Heart right ventricle (tissue), 16 donors: Measurements from ENCODE around the gene VGF. TPM values are rescaled to one million over a fixed set of nuclear protein-coding genes. Genes with fewer than 3 reads are reported as not detected.

Experiments used
- ATAC-seq, 8 donors: fragments of 200-7000 bp; cut with Tn5 transposase; one replicate each; pipeline ENCODE4 v1.9.1; 2020; ENCODE audit warnings: mild to moderate bottlenecking in 8 of 8, moderate library complexity in 8 of 8, moderate number of reproducible peaks in 1 of 8
- DNase-seq, 2 donors: peaks; one replicate each; pipeline ENCODE4 v3.0.0-alpha.2; 2020
- H3K27ac ChIP-seq, 10 donors: fragments of 200-600 bp; sonication (generic) in 2 of 10; one replicate each; pipeline versions ENCODE4 v1.5.0 to v1.8.0; 2020 to 2022; ENCODE audit warnings: mild to moderate bottlenecking in 3 of 10
- H3K27me3 ChIP-seq, 7 donors: fragments of 200-600 bp; one replicate each; pipeline ENCODE4 v1.8.0; 2021 to 2022; ENCODE audit warnings: mild to moderate bottlenecking in 2 of 7
- H3K36me3 ChIP-seq, 9 donors: fragments of 200-600 bp; sonication (generic) in 1 of 9; one replicate each; pipeline versions ENCODE4 v1.5.0 to v1.8.0; 2020 to 2022; ENCODE audit warnings: mild to moderate bottlenecking in 2 of 9
- H3K4me1 ChIP-seq, 9 donors: fragments of 200-600 bp; sonication (generic) in 1 of 9; one replicate each; pipeline versions ENCODE4 v1.5.0 to v1.8.0; 2020 to 2022; ENCODE audit warnings: mild to moderate bottlenecking in 4 of 9
- H3K4me3 ChIP-seq, 10 donors: fragments of 200-600 bp; sonication (generic) in 2 of 10; one replicate each; pipeline versions ENCODE4 v1.5.0 to v1.8.0; 2020 to 2022; ENCODE audit warnings: mild to moderate bottlenecking in 7 of 10, moderate library complexity in 2 of 10
- H3K9me3 ChIP-seq, 11 donors: fragments of 200-600 bp in 10 of 11; sonication (generic) in 2 of 11; one replicate each; pipeline versions ENCODE4 v1.5.0 to v1.8.0; 2013 to 2022; ENCODE audit warnings: mild to moderate bottlenecking in 2 of 11, control low read depth in 1 of 11, moderate library complexity in 1 of 11
- WGBS, 2 donors: extraction: QIAGEN DNeasy Blood & Tissue Kit; methylation state at CpG; one replicate each; pipeline ENCODE4 v1.1.7; 2013; ENCODE audit warnings: inconsistent platforms in 1 of 2; 5-methylcytosine and 5-hydroxymethylcytosine counted together
- intact Hi-C, 10 donors: fragments of 100-400 bp; cut with DNase I; formaldehyde crosslinking; loops; one replicate each; pipeline versions ENCODE4 v1.11.1 to v1.14.2; 2022
- polyA plus RNA-seq, 2 donors: library from polyadenylated mRNA; stranded (reverse); fragments of 200-250 nt; gene quantifications; one replicate each; pipeline ENCODE4 v1.2.3, GENCODE V29; 2013
- total RNA-seq, 10 donors: library from RNA; stranded (reverse); fragmentation: NEBNext Ultra II Directional in 3 of 10; extraction: Animal tissue kit (Norgen Biotek cat#: 25700) in 3 of 10; gene quantifications; one replicate each; pipeline versions ENCODE4 v1.2.1 to v1.2.4, GENCODE V29; 2021 to 2023
- TF ChIP-seq, protein P1 (sequence below), 9 donors: fragments of 200-600 bp; sonication (generic) in 2 of 9; IDR thresholded peaks; one replicate each; pipeline versions ENCODE4 v1.5.0 to v1.8.0; 2021 to 2022; ENCODE audit warnings: antibody characterized with exemption in 9 of 9, mild to moderate bottlenecking in 5 of 9, moderate library complexity in 1 of 9
- donor health status: Arrhythmogenic right ventricular cardiomyopathy.
- donor health status: ischemic (EF 13 %, LVEDD 7.1; RV severe dilation, severe dysfunction).
- donor health status: healthy with polysubstance abuse.
- donor health status: DM: no; HTN: yes; CAD: no.
- donor health status: DM: no; HTN: no; CAD: no.
- donor health status: ischemic (EF 25% LVEDD 6.9; RV normal size, moderate dysfunction).
- donor health status: ischemic (EF 25% LVEDD 5.7; RV mildly dilated, moderate dysfunction).
- donor health status: healthy.
- donor health status: DM: yes; HTN: yes; CAD: no.
- donor health status: Ischemic cardiomyopathy.
- donor health status: ischemic (EF 35%, LVEDD 5.7; RV mildly dilated, moderate dysfunction).
- donor health status: nonischemic (EF 11% LVEDD 7.7; RV severe dilation, severe dysfunction).
- donor health status: DM: yes; HTN: yes; CAD: no.
- donor health status: PGD.
- donor health status: ischemic (EF 29% LVEDD 5.4; RV normal size, mild dysfunction).
- donor health status: nonischemic (EF 23%, LVEDD 6.1; RV moderate dilation, normal function).

The VGF gene
- total and polyA plus RNA-seq, 12 donors = 0.17 TPM; not detected in 11

DNA sequence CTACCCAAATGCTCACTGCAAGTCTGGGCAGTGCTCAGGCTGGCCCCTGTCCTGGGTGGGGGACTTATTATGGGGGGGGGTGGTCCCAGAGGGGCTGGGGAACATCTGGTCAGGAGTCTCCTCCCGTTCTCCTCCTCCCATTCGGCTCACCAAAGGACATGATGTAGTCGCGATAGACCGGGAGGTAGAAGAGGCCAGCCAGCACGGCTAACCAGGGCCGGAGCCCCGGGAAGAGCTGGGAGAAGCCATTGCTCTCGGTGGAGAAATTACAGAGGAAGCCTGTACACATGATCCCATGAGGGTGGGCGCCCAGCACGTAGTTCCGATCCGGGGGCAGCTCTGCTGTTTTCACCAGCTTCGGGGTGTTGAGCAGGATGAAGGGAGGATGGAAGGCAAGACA is 33.1 kb upstream of the VGF start:
- intact Hi-C loops = loop anchor here in 2 of 10 donors (10.0 kb wide), 1 partner anchor 86 kb away; no protein-coding TSS in a partner anchor
- no peak for ATAC-seq
- TF ChIP-seq, protein P1, sequence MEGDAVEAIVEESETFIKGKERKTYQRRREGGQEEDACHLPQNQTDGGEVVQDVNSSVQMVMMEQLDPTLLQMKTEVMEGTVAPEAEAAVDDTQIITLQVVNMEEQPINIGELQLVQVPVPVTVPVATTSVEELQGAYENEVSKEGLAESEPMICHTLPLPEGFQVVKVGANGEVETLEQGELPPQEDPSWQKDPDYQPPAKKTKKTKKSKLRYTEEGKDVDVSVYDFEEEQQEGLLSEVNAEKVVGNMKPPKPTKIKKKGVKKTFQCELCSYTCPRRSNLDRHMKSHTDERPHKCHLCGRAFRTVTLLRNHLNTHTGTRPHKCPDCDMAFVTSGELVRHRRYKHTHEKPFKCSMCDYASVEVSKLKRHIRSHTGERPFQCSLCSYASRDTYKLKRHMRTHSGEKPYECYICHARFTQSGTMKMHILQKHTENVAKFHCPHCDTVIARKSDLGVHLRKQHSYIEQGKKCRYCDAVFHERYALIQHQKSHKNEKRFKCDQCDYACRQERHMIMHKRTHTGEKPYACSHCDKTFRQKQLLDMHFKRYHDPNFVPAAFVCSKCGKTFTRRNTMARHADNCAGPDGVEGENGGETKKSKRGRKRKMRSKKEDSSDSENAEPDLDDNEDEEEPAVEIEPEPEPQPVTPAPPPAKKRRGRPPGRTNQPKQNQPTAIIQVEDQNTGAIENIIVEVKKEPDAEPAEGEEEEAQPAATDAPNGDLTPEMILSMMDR (IDR thresholded peaks at IDR 0.05) = no peak

DNA sequence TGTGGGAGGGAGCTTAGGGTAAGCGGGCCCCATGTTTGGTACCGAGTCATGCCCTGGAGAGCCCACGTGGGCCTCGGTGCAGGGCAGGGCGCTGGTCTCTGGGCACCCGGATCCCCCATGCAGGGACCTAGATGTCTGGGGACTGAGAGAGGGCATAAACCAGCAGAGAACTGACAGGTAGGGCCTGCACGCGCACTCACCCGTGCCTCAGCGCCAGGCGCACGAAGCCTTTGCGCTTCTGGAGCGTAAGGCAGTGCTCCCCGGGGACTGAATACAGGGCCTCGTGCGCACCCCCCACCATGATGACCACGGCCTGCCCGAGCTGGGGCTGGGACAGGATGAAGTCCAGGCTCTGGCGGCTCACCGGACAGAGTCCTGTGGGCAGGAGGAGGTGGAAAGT is 32.6 kb upstream of the VGF start:
- intact Hi-C loops = loop anchor here in 2 of 10 donors (10.0 kb wide), 1 partner anchor 87 kb away; no protein-coding TSS in a partner anchor
- Histone ChIP-seq H3K27ac (no peak overlapping the region), H3K36me3 (no peaks in the 10 kb centered on the region), H3K4me3 (no peak overlapping the region), H3K4me1 (peaks cover 4 to 14% (median 9%) of the 10 kb centered on the region in 9 donors), H3K9me3 (no peaks in the 10 kb centered on the region), H3K27me3 (peaks cover 25 to 84% (median 76%) of the 10 kb centered on the region in 7 donors)
- 58 to 68% methylated on average over 21 of the region's 21 CpGs for WGBS, 2 donors
- TF ChIP-seq, protein P1 (IDR thresholded peaks at IDR 0.05) = no peak
- DNase-seq (no peak), ATAC-seq (no peak)

More for the DNA sequence above, 33.1 kb upstream of the VGF start:
- Histone ChIP-seq H3K27ac (no peak overlapping the region), H3K9me3 (no peaks in the 10 kb centered on the region), H3K27me3 (peaks cover 25 to 85% (median 80%) of the 10 kb centered on the region in 7 donors), H3K4me1 (peaks cover 4 to 14% (median 9%) of the 10 kb centered on the region in 9 donors), H3K36me3 (no peaks in the 10 kb centered on the region), H3K4me3 (no peak overlapping the region)
- DNase-seq = no peak
- 51 to 60% methylated on average over 14 of the region's 14 CpGs for whole genome bisulfite sequencing, 2 donors

DNA sequence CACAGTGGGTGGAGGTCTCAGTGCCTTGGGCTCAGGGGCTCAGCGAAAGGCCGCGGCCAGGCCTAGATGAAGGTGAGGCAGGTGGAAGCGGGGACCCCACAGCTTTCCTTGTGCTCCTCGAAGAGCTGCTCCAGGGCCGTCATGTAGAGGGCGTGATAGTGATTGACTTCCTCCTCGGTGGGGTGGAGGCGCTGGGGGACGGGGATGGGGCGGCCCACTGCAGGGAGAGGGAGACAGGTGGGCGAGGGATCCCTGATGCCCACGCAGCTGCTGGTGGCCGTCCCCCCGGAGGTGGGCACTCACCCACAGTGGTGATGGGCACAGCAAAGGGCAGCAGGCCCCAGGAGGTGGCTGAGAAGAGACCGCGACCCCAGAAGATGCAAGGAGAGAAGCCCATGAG is 30.5 kb upstream of the VGF start:
- TF ChIP-seq, protein P1 (IDR thresholded peaks at IDR 0.05) = no peak
- no peak overlapping the region for H3K27ac ChIP-seq
- H3K4me3 ChIP-seq = no peak overlapping the region
- DNase-seq (no peak), ATAC-seq (no peak)
- peaks cover 7 to 63% (median 55%) of the 10 kb centered on the region in 7 donors for H3K27me3 ChIP-seq
- H3K4me1 ChIP-seq = no peaks in the 10 kb centered on the region
- intact Hi-C loops = loop anchor here in 2 of 10 donors (10.0 kb wide), 1 partner anchor 89 kb away; no protein-coding TSS in a partner anchor
- H3K36me3 ChIP-seq = no peaks in the 10 kb centered on the region
- WGBS, 2 donors = 83 to 87% methylated on average over 16 to 17 of the region's 17 CpGs
- no peaks in the 10 kb centered on the region for H3K9me3 ChIP-seq

- no peaks in the 10 kb centered on the region for H3K9me3 ChIP-seq
- H3K4me1 ChIP-seq = no peaks in the 10 kb centered on the region
- H3K27me3 ChIP-seq = peaks cover 0 to 44% (median 23%) of the 10 kb centered on the region in 7 donors
- TF ChIP-seq, protein P1 (IDR thresholded peaks at IDR 0.05) = no peak
- H3K36me3 ChIP-seq = no peaks in the 10 kb centered on the region
- ATAC-seq (no peak), DNase-seq (no peak)
- intact Hi-C loops = no loop called here
- H3K27ac ChIP-seq = no peak overlapping the region
- WGBS, 2 donors = 79% methylated on average over 8 of the region's 8 CpGs
- no peak overlapping the region for H3K4me3 ChIP-seq
Measured at GRCh38 chr7:101189109-101189508, 23.7 kb upstream of the VGF start.
